K562 (cell line): Measurements from ENCODE around the gene SMCO3. TPM values are rescaled to one million over a fixed set of nuclear protein-coding genes. Genes with fewer than 3 reads are reported as not detected.

Experiments used
- C11orf30 ChIP-seq: fragments of 450-650 bp; IDR thresholded peaks from 2 replicates; pipeline ENCODE4 v1.6.1; 2016; ENCODE audit warnings: low read depth, mild to moderate bottlenecking
- CBFB ChIP-seq: sonication (generic); formaldehyde crosslinking; IDR thresholded peaks from 2 replicates; pipeline ENCODE4 v1.4.0; 2020; ENCODE audit warnings: mild to moderate bottlenecking, missing genetic modification reagents
- CHD2 ChIP-seq: IDR thresholded peaks from 2 replicates; pipeline ENCODE4 v1.6.1; 2011; ENCODE audit warnings: low read depth, low read length
- ESRRA ChIP-seq: fragments of 450-650 bp; IDR thresholded peaks from 2 replicates; pipeline ENCODE4 v1.6.1; 2014; ENCODE audit warnings: low read depth, mild to moderate bottlenecking, moderate library complexity, borderline replicate concordance
- FUS ChIP-seq: fragments of 200-400 bp; formaldehyde crosslinking; optimal IDR thresholded peaks from 2 replicates; pipeline ENCODE3; 2017; ENCODE audit warnings: low read depth, low read length
- HCFC1 ChIP-seq: IDR thresholded peaks from 2 replicates; pipeline ENCODE4 v1.6.1; 2012; ENCODE audit warnings: low read depth, low read length, improper control_type of control experiment
- HOXB6 ChIP-seq: fragments of 250-450 bp; sonication (Bioruptor Pico); IDR thresholded peaks from 2 replicates; pipeline ENCODE4 v1.5.1; 2022; ENCODE audit warnings: mild to moderate bottlenecking, borderline replicate concordance
- NR2C2 ChIP-seq, 2 experiments: fragments of 200-800 bp in 1 of 2; sonication (Bioruptor generic) in 1 of 2; sonication (generic) in 1 of 2; formaldehyde crosslinking in 1 of 2; IDR thresholded peaks; 2 replicates each; pipeline versions ENCODE4 v1.6.1 to v1.8.0; 2016 to 2022; ENCODE audit warnings: mild to moderate bottlenecking in 1 of 2, missing compliant biosample characterization in 1 of 2, missing genetic modification characterization in 1 of 2, missing genetic modification reagents in 1 of 2
- NUFIP1 ChIP-seq: fragments of 450-650 bp; IDR thresholded peaks from 2 replicates; pipeline ENCODE4 v1.6.1; 2018; ENCODE audit not compliant: partially characterized antibody
- PHF8 ChIP-seq: fragments of 200-600 bp; sonication (generic); IDR thresholded peaks from 2 replicates; pipeline ENCODE4 v1.6.1; 2012; ENCODE audit warnings: mixed run types, mild to moderate bottlenecking, inconsistent platforms, low read length, moderate library complexity, borderline replicate concordance
- PML ChIP-seq: IDR thresholded peaks from 2 replicates; pipeline ENCODE4 v1.6.1; 2012; ENCODE audit warnings: low read length, inconsistent platforms
- POLR2A ChIP-seq: fragments of 450-650 bp; conservative IDR thresholded peaks from 2 replicates; pipeline ENCODE4 v1.6.1; 2016
- ZNF785 ChIP-seq: fragments of 250-450 bp; sonication (Bioruptor Pico); IDR thresholded peaks from 2 replicates; pipeline ENCODE4 v1.4.0; 2020; ENCODE audit warnings: mild to moderate bottlenecking
- polyA plus RNA-seq, 8 experiments: library from polyadenylated mRNA; depleted of rRNA in 4 of 8; stranded (reverse) in 5 of 8; unstranded in 3 of 8; fragments of >200 nt; fragmentation: Nextera tagmentation in 2 of 8; fragmentation: Illumina TruSeq in 1 of 8; extraction: Ambion mirVana in 2 of 8; extraction: Trizol in 1 of 8; gene quantifications; 2 replicates each; pipeline versions ENCODE4 v1.2.1 to v1.2.3, GENCODE V29; 2011 to 2014; ENCODE audit warnings: inconsistent platforms in 1 of 8, missing spikeins in 1 of 8
- total RNA-seq, 7 experiments: library from RNA; depleted of rRNA in 6 of 7; stranded (reverse); fragments of >200 nt in 6 of 7; fragmentation: Illumina TruSeq in 2 of 7; extraction: Trizol in 2 of 7; gene quantifications; 2 replicates each; pipeline versions ENCODE4 v1.2.1 to v1.2.3, GENCODE V29; 2011 to 2021; ENCODE audit warnings: low replicate concordance in 1 of 7
- TF ChIP-seq, protein P1 (sequence below), 2 experiments: fragments of 450-650 bp; formaldehyde crosslinking in 1 of 2; IDR thresholded peaks; 2 replicates each; pipeline versions ENCODE4 v1.4.0 to v1.6.1; 2014 to 2020; ENCODE audit warnings: mild to moderate bottlenecking in 2 of 2, borderline replicate concordance in 1 of 2, low read depth in 1 of 2
- TF ChIP-seq, protein P2 (sequence below): fragments of 450-650 bp; IDR thresholded peaks from 2 replicates; pipeline ENCODE4 v1.7.1; 2018; ENCODE audit warnings: mild to moderate bottlenecking, low read depth; ENCODE audit not compliant: partially characterized antibody
- TF ChIP-seq, protein P3 (sequence below): sonication (generic); IDR thresholded peaks from 2 replicates; pipeline ENCODE4 v1.6.1; 2016

The SMCO3 gene
- total and polyA plus RNA-seq, 9 of the 15 experiments (the other 6 are each of a cell fraction or from before 2014, with no cell fraction given): 0.10 to 0.14 TPM; not detected in 7

DNA sequence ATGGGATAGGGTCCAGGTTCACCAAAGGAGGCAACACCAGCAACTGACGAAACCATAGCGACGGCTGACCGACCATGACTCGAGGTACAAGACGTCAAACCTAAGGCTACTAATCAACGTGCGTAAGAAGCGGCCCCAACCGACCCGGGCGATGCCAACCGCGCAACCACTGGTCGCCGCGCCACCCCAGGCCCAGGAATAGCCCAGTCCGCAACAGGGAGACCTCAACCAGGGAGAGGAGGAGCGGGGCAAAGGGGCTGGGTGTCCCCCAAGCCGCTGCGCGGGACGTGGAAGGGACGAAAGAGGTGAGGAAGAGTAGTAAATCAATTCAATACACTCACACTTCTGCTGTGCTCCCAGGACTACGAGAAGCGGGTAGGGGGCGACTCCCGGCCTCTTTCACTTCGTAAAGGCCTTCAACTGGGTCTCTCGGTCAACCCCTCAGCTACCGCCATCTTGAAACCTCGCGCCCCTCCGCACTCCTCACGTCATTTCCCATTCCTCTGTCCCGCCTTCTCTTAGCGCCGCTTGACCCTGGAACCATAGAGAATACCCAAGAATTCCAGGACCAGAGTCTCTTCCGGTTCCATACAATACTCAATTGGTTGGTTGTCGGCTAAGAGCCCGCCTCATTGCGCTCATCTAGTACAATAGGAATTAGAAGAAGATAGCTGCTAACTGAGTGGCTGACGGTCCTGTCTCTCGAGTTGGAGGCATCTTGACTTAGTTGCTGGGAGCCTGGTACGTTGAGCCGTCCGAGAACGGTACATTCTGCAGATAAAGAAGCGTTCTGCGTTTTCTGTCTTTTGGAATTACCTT is 10.8 kb downstream of the SMCO3 start, which contains the start of the genes C12orf60 and WBP11 (continued):
- TF ChIP-seq, protein P1, sequence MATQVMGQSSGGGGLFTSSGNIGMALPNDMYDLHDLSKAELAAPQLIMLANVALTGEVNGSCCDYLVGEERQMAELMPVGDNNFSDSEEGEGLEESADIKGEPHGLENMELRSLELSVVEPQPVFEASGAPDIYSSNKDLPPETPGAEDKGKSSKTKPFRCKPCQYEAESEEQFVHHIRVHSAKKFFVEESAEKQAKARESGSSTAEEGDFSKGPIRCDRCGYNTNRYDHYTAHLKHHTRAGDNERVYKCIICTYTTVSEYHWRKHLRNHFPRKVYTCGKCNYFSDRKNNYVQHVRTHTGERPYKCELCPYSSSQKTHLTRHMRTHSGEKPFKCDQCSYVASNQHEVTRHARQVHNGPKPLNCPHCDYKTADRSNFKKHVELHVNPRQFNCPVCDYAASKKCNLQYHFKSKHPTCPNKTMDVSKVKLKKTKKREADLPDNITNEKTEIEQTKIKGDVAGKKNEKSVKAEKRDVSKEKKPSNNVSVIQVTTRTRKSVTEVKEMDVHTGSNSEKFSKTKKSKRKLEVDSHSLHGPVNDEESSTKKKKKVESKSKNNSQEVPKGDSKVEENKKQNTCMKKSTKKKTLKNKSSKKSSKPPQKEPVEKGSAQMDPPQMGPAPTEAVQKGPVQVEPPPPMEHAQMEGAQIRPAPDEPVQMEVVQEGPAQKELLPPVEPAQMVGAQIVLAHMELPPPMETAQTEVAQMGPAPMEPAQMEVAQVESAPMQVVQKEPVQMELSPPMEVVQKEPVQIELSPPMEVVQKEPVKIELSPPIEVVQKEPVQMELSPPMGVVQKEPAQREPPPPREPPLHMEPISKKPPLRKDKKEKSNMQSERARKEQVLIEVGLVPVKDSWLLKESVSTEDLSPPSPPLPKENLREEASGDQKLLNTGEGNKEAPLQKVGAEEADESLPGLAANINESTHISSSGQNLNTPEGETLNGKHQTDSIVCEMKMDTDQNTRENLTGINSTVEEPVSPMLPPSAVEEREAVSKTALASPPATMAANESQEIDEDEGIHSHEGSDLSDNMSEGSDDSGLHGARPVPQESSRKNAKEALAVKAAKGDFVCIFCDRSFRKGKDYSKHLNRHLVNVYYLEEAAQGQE (IDR thresholded peaks at IDR 0.05; ENCODE audit: borderline replicate concordance): no peak
- TF ChIP-seq, protein P1 (CRISPR knock-in tag; IDR thresholded peaks at IDR 0.05; ENCODE audit: low read depth): no peak
- TF ChIP-seq PHF8: peak; percentile 79; the same call in 1 of the 2 replicates
- TF ChIP-seq, protein P2, sequence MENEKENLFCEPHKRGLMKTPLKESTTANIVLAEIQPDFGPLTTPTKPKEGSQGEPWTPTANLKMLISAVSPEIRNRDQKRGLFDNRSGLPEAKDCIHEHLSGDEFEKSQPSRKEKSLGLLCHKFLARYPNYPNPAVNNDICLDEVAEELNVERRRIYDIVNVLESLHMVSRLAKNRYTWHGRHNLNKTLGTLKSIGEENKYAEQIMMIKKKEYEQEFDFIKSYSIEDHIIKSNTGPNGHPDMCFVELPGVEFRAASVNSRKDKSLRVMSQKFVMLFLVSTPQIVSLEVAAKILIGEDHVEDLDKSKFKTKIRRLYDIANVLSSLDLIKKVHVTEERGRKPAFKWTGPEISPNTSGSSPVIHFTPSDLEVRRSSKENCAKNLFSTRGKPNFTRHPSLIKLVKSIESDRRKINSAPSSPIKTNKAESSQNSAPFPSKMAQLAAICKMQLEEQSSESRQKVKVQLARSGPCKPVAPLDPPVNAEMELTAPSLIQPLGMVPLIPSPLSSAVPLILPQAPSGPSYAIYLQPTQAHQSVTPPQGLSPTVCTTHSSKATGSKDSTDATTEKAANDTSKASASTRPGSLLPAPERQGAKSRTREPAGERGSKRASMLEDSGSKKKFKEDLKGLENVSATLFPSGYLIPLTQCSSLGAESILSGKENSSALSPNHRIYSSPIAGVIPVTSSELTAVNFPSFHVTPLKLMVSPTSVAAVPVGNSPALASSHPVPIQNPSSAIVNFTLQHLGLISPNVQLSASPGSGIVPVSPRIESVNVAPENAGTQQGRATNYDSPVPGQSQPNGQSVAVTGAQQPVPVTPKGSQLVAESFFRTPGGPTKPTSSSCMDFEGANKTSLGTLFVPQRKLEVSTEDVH: no peak
- no peak for TF ChIP-seq HOXB6 (CRISPR knock-in tag)
- TF ChIP-seq ZNF785: no peak
- TF ChIP-seq POLR2A: peak; percentile 86
- peak; percentile 29; the same call in 1 of the 2 replicates for TF ChIP-seq ESRRA
- TF ChIP-seq CHD2: peak; percentile 52
- TF ChIP-seq FUS: no peak
- TF ChIP-seq NUFIP1: no peak
- TF ChIP-seq NR2C2 (CRISPR knock-in tag; IDR thresholded peaks at IDR 0.05): no peak
- peak; percentile 95 for TF ChIP-seq NR2C2 (tag; IDR thresholded peaks at IDR 0.05)
- peak; percentile 48 for TF ChIP-seq C11orf30
- TF ChIP-seq CBFB (CRISPR knock-in tag): no peak
- 0 out of 2 replicates have a peak, but pooled peaks have one; percentile 20 for TF ChIP-seq PML
- TF ChIP-seq, protein P3, sequence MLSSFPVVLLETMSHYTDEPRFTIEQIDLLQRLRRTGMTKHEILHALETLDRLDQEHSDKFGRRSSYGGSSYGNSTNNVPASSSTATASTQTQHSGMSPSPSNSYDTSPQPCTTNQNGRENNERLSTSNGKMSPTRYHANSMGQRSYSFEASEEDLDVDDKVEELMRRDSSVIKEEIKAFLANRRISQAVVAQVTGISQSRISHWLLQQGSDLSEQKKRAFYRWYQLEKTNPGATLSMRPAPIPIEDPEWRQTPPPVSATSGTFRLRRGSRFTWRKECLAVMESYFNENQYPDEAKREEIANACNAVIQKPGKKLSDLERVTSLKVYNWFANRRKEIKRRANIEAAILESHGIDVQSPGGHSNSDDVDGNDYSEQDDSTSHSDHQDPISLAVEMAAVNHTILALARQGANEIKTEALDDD: 0 out of 2 replicates have a peak, but pooled peaks have one; percentile 56
- TF ChIP-seq HCFC1: peak; percentile 61
